NK-92 (cell line): ENCODE data around the gene RAB27B.
"Not testable (repeated sequence)": the region's sequence is repeated elsewhere in the genome, so short reads cannot be mapped to it uniquely, and the experiment has no call there.

Source experiments
- DNase-seq: peaks from one replicate; lab custom pipeline; 2025; ENCODE audit not compliant: unreplicated experiment; lab: John Stamatoyannopoulos, UW

The RAB27B gene

GRCh38 chr18:54828281-54828881 lies at the start of gene RAB27B:
RAB27B (plus strand) TSS chr18:54828477; CDS start chr18:54877586, 49,109 bp downstream.
- DNase-seq: no peak

DNA sequence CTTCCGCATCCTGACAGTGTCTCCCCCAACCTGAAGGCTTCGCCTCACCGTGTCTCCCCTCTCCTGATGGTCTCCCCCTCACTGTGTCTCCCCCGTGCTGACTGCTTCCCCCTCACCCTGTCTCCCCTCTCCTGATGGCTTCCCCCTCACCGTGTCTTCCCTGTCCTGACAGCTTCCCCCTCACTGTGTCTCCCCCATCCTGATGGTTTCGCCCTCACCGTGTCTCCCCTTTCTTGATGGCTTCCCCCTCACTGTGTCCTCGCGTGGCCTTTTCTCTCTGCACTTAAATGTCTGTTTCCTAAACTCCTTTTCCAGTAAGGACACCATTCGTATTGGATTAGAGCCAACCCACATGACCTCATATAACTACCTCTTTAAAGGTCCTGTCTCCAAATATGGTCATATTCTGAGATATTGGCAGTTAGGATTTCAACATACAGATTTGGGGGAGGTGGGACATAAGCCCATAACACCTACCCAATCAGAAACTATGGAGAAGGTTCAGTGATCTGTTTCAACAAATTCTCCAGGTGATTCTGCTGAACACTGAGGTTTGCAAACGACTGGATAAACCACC lies 47.9 kb upstream of the RAB27B start:
- DNase-seq: no peak

DNA sequence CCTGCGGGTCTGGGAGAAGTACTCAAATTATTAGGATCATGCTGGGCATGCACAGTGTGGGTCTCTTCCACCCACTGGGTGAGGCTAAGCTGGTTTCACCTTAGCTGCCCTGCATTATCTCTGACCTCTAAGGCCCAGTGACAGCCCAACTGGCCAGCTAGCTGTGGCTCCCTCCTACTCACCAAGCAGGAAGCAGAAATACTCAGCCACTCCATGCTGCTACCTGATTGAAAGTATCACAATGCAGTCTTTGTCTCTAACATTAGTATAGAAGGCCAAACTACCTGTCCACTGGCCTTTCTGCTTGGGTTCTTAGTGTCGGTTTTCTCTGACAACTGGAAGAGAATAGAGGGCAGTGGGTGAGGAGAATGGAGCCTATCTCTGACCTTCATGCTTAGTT lies 47.3 kb upstream of the RAB27B start:
- no peak for DNase-seq

GRCh38 chr18:54783139-54783538 lies 45.1 kb upstream of the RAB27B start:
- no peak for DNase-seq

DNA sequence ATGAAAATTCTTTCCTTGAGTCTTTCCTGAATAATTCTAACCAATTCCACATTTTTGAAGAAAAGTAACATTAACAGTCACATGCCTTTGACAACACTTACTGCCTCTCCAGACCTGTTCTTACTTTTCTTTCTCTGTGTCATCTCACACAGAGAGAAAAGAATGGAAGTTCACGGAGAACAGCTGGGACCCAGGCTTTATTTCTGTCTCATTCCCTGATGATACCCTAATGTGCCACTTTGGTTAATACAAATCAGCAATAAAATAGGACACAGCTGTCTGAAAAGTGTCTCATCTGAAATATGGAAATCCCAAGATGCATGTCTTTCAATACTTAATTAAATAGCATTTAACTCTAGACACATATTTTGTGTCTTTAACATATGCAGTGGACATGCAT lies 42.1 kb upstream of the RAB27B start:
- DNase-seq: no peak

GRCh38 chr18:54787121-54787520 lies 41.2 kb upstream of the RAB27B start:
- DNase-seq: no peak

DNA sequence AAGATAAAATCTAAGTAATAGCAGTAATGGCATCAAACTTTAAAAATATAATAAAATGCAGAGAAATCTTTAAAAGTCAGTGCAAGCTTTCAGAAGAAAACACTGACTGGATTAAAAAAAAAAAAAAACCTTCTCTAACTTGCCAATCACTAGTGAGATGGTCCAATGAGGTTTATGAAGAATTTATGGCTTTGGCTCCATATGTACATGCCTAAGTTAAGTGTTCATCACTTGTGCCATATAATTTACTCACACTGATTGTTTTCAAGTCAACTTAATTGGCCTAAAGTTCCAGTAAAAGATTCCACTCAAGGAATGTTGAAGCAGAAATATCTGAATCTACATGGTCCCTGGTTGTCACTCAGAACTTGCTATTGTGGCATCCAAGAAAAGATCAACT lies 40.7 kb upstream of the RAB27B start:
- DNase-seq: no peak

- no peak for DNase-seq
Observed at GRCh38 chr18:54790109-54790508, 38.2 kb upstream of the RAB27B start.

- DNase-seq: no peak
Observed at GRCh38 chr18:54791657-54792056, 36.6 kb upstream of the RAB27B start.

- no peak for DNase-seq
Observed at GRCh38 chr18:54792079-54792478, 36.2 kb upstream of the RAB27B start.

DNA sequence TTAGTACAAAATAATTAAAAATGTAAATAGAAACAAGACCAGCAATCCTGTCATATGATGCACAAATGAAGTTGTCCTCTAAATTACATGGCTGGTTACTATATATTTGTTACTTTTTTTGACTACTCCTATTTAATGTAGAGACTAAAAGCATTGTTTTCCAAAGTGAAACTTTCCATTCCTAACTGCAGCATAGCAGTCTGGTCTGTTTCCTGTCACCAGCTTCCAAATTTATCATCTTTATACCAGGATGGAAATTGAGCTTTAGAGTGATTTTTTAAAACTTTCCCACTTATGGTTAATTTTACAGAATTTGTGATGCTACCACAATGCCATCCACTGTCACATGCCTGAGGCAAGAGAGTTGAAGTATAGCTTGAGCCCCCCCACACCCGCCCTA lies 33.5 kb upstream of the RAB27B start:
- DNase-seq: no peak

GRCh38 chr18:54798186-54798585 lies 30.1 kb upstream of the RAB27B start:
- no peak for DNase-seq

DNA sequence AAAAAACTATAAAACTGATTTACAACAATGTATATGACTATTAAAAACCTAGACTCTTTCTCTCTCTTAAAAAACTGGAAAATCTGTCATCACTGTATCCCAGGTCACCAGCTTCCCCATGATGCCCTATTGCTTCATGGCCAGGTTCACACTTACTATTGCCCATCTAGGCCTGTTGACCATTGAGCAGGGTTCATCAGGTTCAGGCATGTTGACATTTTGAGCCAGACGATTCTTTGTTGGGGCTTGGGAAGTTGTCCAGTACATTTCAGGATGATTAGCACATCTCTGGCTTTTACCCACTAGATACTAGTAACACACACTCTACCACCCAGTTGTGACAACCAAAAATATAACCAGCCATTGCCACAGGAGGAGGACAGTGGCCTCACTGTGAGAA lies 26.9 kb upstream of the RAB27B start:
- no peak for DNase-seq

DNA sequence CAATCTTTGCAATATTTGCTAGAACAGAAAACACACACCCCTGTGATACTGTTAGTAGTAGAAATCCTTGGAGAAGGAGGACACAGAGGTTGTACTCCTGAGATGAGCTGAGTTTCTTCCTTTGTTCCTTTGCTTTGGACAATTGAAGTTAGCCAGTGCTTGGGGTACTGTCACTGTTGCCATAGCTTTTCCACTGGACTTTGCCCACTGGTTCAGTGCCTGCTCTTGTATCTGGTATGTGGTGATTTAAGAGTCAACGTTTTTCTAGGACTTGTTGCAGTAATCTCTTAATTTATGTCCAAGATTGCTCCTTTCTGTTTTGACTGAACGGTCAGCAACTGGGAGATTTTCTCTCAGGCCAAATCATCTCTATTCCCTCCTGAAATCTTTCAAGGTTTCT lies 26.1 kb upstream of the RAB27B start:
- no peak for DNase-seq

GRCh38 chr18:54802686-54803395 lies 25.4 kb upstream of the RAB27B start:
- no peak for DNase-seq

DNA sequence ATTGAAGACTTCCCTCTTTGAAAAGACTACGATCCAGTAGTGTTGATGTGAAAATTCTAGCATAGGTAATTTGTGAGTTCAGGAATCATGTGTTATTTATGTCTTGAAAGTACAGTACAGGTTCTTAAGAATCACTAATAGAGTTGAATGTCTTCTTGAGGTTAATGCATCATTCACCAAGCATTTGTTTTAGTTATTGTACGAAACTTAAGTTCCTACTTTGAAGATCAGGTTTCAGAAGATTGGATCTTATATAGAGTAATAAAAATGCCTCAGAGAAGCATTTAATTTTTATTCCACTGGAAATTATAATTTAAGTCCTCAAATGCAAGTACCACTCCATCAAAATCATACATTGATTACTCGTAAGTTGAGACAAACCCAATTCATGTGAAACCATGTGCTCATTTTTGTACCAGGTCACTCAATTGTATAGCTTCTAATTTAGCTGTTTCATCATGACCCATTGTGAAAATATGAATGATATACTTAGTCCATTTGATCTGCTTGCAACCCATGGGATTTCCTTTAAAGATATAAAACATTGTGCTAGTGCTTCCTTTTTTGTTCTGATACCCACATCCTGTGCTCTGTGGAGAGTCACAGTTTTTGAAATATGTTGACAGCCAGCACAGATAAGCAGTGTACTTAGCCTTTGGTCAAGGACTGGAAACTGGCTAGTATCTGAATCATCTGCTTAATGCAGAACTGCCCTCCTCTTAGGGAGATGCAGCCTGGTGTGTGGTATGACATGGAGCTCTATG lies 22.5 kb upstream of the RAB27B start:
- no peak for DNase-seq

DNA sequence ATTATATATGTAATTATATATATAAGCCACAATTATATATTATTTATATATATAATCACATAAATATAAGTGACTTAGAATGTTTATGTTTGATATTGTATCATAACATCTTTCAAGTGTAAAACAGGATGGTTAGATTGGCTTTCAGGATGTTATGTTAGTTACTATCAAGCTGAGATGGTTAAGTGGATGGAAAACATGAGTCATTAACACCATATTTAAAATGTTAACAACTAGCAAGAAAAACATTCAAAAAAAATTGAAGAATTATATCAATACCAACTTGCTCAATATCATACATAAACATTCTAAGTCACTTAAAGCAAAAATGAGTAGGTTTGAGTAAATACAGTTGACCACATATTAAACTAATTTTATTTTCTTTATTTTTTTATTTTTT lies 21.8 kb upstream of the RAB27B start:
- DNase-seq: no peak

- DNase-seq: no peak
Observed at GRCh38 chr18:54807303-54807702, 21.0 kb upstream of the RAB27B start.

GRCh38 chr18:54810662-54811061 lies 17.6 kb upstream of the RAB27B start:
- DNase-seq: not testable (repeated sequence)

DNA sequence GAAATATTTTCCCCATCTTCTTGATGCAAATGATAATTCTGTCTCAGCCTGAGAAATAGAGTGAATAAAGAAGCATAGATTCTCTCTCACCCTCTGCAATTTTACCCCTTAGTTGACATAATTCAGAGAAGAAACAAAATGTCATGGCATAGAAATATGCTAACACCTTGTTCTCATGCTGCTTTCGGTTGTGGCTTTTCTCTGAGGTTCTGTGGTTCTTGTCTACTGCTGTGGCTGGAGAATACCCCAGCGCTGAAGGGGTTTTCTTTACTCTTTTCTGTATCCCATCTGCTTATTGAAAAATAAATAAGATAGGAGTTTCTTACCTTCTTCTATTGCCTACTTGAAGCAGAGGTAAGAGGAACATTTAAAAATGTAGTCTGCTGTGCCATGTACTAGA lies 15.4 kb upstream of the RAB27B start:
- DNase-seq: no peak

DNA sequence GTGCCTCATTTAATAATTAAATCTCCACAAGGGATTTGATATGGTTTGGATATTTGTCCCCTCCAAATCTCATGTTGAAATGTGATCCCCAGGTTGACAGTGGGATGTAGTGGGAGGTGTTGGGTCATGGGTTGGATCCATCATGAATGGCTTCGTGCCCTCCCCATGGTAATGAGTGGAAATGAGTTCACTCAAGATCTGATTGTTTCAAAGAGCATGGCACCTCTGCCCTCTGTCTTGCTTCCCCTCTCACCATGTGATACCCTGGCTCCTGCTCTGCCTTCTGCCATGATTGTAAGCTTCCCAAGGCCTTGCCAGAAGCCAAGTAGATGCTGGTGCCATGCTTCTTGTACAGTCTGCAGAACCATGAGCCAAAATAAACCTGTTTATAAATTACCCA lies 15.0 kb upstream of the RAB27B start:
- no peak for DNase-seq
